HepG2 (cell line): ENCODE results near the gene DCLK1. TPM values are rescaled to one million over a fixed set of nuclear protein-coding genes. Genes with fewer than 3 reads are reported as not detected.

Source experiments
- ATAC-seq: fragments of 200-7000 bp; cut with Tn5 transposase; 3 replicates; pipeline ENCODE4 v1.9.1; 2020; ENCODE audit warnings: mild to moderate bottlenecking, moderate library complexity
- BruUV-seq: library from RNA; stranded (reverse); fragments of 400-500 nt; replicated peaks from 2 replicates; lab custom pipeline; 2021; lab: Mats Ljungman, UMichigan
- CTCF ChIA-PET: fragments of 300-600 bp; formaldehyde crosslinking; extraction: SDS; loops from one replicate; lab custom pipeline; 2021; ENCODE audit warnings: low total read pairs, inconsistent platforms, low intra/inter-chr PET ratio; lab: Yijun Ruan, JAX
- POLR2A ChIA-PET: fragments of 350-600 bp; sonication (Branson Sonifier 250); formaldehyde crosslinking; loops from one replicate; lab custom pipeline; 2020; ENCODE audit warnings: antibody characterized with exemption, inconsistent platforms; lab: Yijun Ruan, JAX
- DNase-seq: peaks from one replicate; pipeline ENCODE4 v3.0.0-alpha.2; 2015; ENCODE audit warnings: low spot score
- FAIRE-seq: peaks from 3 replicates; lab custom pipeline; 2011; peaks lifted over from hg19 to GRCh38; lab: Jason Lieb, UNC
- H2AFZ ChIP-seq: one replicate; pipeline ENCODE4 v1.6.1; 2011; ENCODE audit warnings: low read length, inconsistent platforms
- H3K27ac ChIP-seq: fragments of 300-600 bp; 3 replicates; pipeline ENCODE4 v1.8.0; 2011; ENCODE audit warnings: mixed run types, mild to moderate bottlenecking, mixed read lengths, low read length, inconsistent platforms; ENCODE audit not compliant: insufficient read depth; ENCODE audit errors: extremely low read length
- H3K27me3 ChIP-seq, 2 experiments: fragments of 200-600 bp in 1 of 2; 2 replicates in 1 of 2; 3 replicates in 1 of 2; pipeline versions ENCODE4 v1.6.0 to v1.8.0; 2011; ENCODE audit warnings: low read length in 2 of 2, mild to moderate bottlenecking in 2 of 2, moderate library complexity in 2 of 2, inconsistent platforms in 1 of 2; ENCODE audit not compliant: insufficient read depth in 2 of 2, control insufficient read depth in 1 of 2
- H3K36me3 ChIP-seq, 2 experiments: fragments of 200-600 bp in 1 of 2; replicated peaks in 1 of 2; 2 replicates in 1 of 2; 3 replicates in 1 of 2; pipeline versions ENCODE4 v1.5.1 to v1.8.0; 2011; ENCODE audit warnings: low read length in 2 of 2, inconsistent platforms in 1 of 2; ENCODE audit not compliant: insufficient read depth in 2 of 2, control insufficient read depth in 1 of 2
- H3K4me1 ChIP-seq: 2 replicates; pipeline ENCODE4 v1.5.1; 2012; ENCODE audit warnings: low read length, inconsistent platforms; ENCODE audit not compliant: insufficient read depth
- H3K4me2 ChIP-seq: 2 replicates; pipeline ENCODE4 v1.6.0; 2011; ENCODE audit warnings: low read depth, low read length, inconsistent platforms
- H3K4me3 ChIP-seq, 3 experiments: fragments of 200-600 bp in 1 of 3; sonication (generic), shearing (Covaris generic) in 1 of 3; replicated peaks in 1 of 3; 2 replicates each; pipeline ENCODE4 v1.5.1; 2011 to 2016; ENCODE audit warnings: low read length in 3 of 3, inconsistent platforms in 2 of 3, low read depth in 2 of 3, mild to moderate bottlenecking in 2 of 3, control low read depth in 1 of 3, mixed read lengths in 1 of 3; ENCODE audit not compliant: insufficient read depth in 1 of 3
- H3K79me2 ChIP-seq: one replicate; pipeline ENCODE4 v1.6.1; 2011; ENCODE audit warnings: low read length, inconsistent platforms; ENCODE audit not compliant: insufficient read depth
- H3K9ac ChIP-seq: 2 replicates; pipeline ENCODE4 v1.6.0; 2011; ENCODE audit warnings: mild to moderate bottlenecking, low read depth, low read length, inconsistent platforms; ENCODE audit not compliant: insufficient read depth
- H3K9me3 ChIP-seq: 2 replicates; pipeline ENCODE4 v1.5.1; 2012; ENCODE audit warnings: mild to moderate bottlenecking, low read length
- H4K20me1 ChIP-seq: 2 replicates; pipeline ENCODE4 v1.6.0; 2011; ENCODE audit warnings: inconsistent platforms, mild to moderate bottlenecking, low read length, moderate library complexity; ENCODE audit not compliant: insufficient read depth
- CSRNP1 ChIP-seq: sonication (generic); formaldehyde crosslinking; IDR thresholded peaks from 2 replicates; pipeline ENCODE4 v1.8.1; 2023; ENCODE audit warnings: mild to moderate bottlenecking, missing genetic modification reagents
- DPF2 ChIP-seq: sonication (generic); formaldehyde crosslinking; IDR thresholded peaks from 2 replicates; pipeline ENCODE4 v1.4.0; 2020; ENCODE audit warnings: mild to moderate bottlenecking, low read depth, missing genetic modification reagents, borderline replicate concordance
- E2F2 ChIP-seq: sonication (generic); formaldehyde crosslinking; IDR thresholded peaks from 2 replicates; pipeline ENCODE4 v1.4.0; 2020; ENCODE audit warnings: missing genetic modification reagents, borderline replicate concordance
- HNRNPL ChIP-seq: fragments of 200-400 bp; formaldehyde crosslinking; IDR thresholded peaks from 2 replicates; pipeline ENCODE4 v1.6.1; 2017; ENCODE audit warnings: mild to moderate bottlenecking, low read depth, low read length
- KDM3A ChIP-seq: IDR thresholded peaks from 2 replicates; pipeline ENCODE4 v1.6.1; 2018; ENCODE audit warnings: low read depth, missing compliant biosample characterization
- POLR2AphosphoS5 ChIP-seq: IDR thresholded peaks from 2 replicates; pipeline ENCODE4 v1.6.1; 2012; ENCODE audit warnings: low read depth, low read length
- REPIN1 ChIP-seq: sonication (generic); formaldehyde crosslinking; IDR thresholded peaks from 2 replicates; pipeline ENCODE4 v1.8.0; 2022; ENCODE audit warnings: missing genetic modification reagents, low read depth, mild to moderate bottlenecking, borderline replicate concordance
- TBL1XR1 ChIP-seq: fragments of 150-350 bp; IDR thresholded peaks from 2 replicates; pipeline ENCODE4 v1.6.1; 2014; ENCODE audit warnings: borderline replicate concordance, low read length; ENCODE audit not compliant: partially characterized antibody
- TEAD3 ChIP-seq: optimal IDR thresholded peaks from 2 replicates; pipeline ENCODE3; 2016; ENCODE audit warnings: borderline replicate concordance
- ZBTB37 ChIP-seq: sonication (generic); formaldehyde crosslinking; IDR thresholded peaks from 2 replicates; pipeline ENCODE4 v1.4.0; 2020; ENCODE audit warnings: mild to moderate bottlenecking, missing genetic modification reagents
- ZNF3 ChIP-seq: IDR thresholded peaks from 2 replicates; pipeline ENCODE4 v1.7.0; 2017; ENCODE audit warnings: inconsistent platforms
- ZNF460 ChIP-seq: sonication (generic); formaldehyde crosslinking; IDR thresholded peaks from 2 replicates; pipeline ENCODE4 v1.5.1; 2020; ENCODE audit warnings: missing genetic modification reagents, mild to moderate bottlenecking, borderline replicate concordance
- WGBS: methylation state at CpG from one replicate; pipeline ENCODE4 v1.1.6; 2017; ENCODE audit warnings: low lambda C conversion rate; 5-methylcytosine and 5-hydroxymethylcytosine counted together
- in situ Hi-C: cut with HindIII; loops from 2 replicates; pipeline ENCODE4 v1.10.0; 2017; ENCODE audit warnings: low pct_unique_long_range_greater_than_20kb; ENCODE audit not compliant: extremely low pct_ligation_motif_present
- intact Hi-C: fragments of 100-400 bp; cut with micrococcal nuclease; formaldehyde crosslinking; loops from one replicate; pipeline ENCODE4 v1.10.0; 2022; ENCODE audit not compliant: unreplicated experiment
- polyA plus RNA-seq, 8 experiments: library from polyadenylated mRNA; depleted of rRNA in 3 of 8; stranded (reverse) in 7 of 8; unstranded in 1 of 8; fragments of >200 nt; fragmentation: Illumina TruSeq in 4 of 8; extraction: Trizol in 4 of 8; gene quantifications; 2 replicates each; pipeline versions ENCODE4 v1.2.1 to v1.2.3, GENCODE V29; 2011 to 2016; ENCODE audit warnings: low read depth in 4 of 8, missing spikeins in 1 of 8, mixed read lengths in 1 of 8; ENCODE audit not compliant: insufficient read depth in 1 of 8
- total RNA-seq, 5 experiments: library from RNA; depleted of rRNA; stranded (reverse); fragments of >200 nt; fragmentation: Illumina TruSeq; extraction: Trizol; gene quantifications; 2 replicates each; pipeline ENCODE4 v1.2.3, GENCODE V29; 2016; ENCODE audit warnings: low read depth in 1 of 5
- TF ChIP-seq, protein P1 (sequence below): IDR thresholded peaks from 2 replicates; pipeline ENCODE4 v1.6.1; 2018; ENCODE audit warnings: missing genetic modification reagents, mild to moderate bottlenecking, missing compliant biosample characterization
- TF ChIP-seq, protein P2 (sequence below): sonication (generic); formaldehyde crosslinking; IDR thresholded peaks from 2 replicates; pipeline ENCODE4 v1.5.0; 2020; ENCODE audit warnings: missing genetic modification reagents
- TF ChIP-seq, protein P3 (sequence below): sonication (generic); formaldehyde crosslinking; conservative IDR thresholded peaks from 2 replicates; pipeline ENCODE4 v1.4.0; 2020; ENCODE audit warnings: mild to moderate bottlenecking, missing genetic modification reagents, moderate library complexity

DCLK1 gene
- total and polyA plus RNA-seq, 2 of the 13 experiments (the other 11 are each of a cell fraction or from before 2014, with no cell fraction given), result not detected

DNA sequence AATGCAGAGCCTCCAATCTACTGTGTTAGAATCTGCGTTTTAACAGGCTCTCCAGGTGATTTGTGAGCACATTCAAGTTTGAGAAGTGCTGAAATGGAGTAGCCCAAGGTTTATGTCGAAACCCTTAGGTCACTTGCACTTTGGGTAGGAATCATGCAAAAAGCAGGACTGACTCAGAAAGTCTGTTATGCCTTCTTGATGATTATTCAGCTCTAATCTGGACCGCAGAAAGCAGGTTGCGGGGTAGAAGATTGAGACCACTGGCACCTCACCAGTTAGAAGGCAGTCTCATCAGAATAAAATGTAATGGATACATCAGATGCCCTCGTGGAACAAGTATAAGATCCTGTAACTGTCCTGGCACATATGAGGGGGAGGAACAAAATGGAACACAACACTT is 326.3 kb downstream of the DCLK1 start:
- POLR2A ChIA-PET, result no interaction called here
- Histone ChIP-seq H3K9ac (no peak overlapping the region), H2AFZ (no peak overlapping the region), H4K20me1 (no peaks in the 10 kb centered on the region), H3K27ac (no peak overlapping the region), H3K4me1 (no peaks in the 10 kb centered on the region), H3K36me3 (no peaks in the 10 kb centered on the region), H3K4me3 (no peak overlapping the region), H3K79me2 (no peaks in the 10 kb centered on the region), H3K9me3 (no peaks in the 10 kb centered on the region), H3K27me3 (no peaks in the 10 kb centered on the region; a peak in 1 of 5 replicates), H3K4me2 (no peak overlapping the region)
- CTCF ChIA-PET, result no interaction called here
- no peak for ATAC-seq
- in situ Hi-C loops (no loop called here), intact Hi-C loops (no loop called here)
- FAIRE-seq, result no peak
- BruUV-seq, result no TSS peak
- 42% methylated on average over 5 of the region's 5 CpGs for WGBS
- DNase-seq, result no peak
- TF ChIP-seq KDM3A (CRISPR knock-in tag), result no peak
- TF ChIP-seq HNRNPL, result no peak
- no peak for TF ChIP-seq TBL1XR1
- TF ChIP-seq, protein P1, sequence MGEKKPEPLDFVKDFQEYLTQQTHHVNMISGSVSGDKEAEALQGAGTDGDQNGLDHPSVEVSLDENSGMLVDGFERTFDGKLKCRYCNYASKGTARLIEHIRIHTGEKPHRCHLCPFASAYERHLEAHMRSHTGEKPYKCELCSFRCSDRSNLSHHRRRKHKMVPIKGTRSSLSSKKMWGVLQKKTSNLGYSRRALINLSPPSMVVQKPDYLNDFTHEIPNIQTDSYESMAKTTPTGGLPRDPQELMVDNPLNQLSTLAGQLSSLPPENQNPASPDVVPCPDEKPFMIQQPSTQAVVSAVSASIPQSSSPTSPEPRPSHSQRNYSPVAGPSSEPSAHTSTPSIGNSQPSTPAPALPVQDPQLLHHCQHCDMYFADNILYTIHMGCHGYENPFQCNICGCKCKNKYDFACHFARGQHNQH, result no peak
- TF ChIP-seq REPIN1, result no peak
- TF ChIP-seq DPF2, result no peak
- no peak for TF ChIP-seq CSRNP1
- TF ChIP-seq E2F2 (CRISPR knock-in tag), result no peak
- TF ChIP-seq TEAD3 (CRISPR knock-in tag), result no peak
- TF ChIP-seq ZNF460, result no peak
- TF ChIP-seq ZBTB37 (CRISPR knock-in tag), result no peak
- TF ChIP-seq, protein P2, sequence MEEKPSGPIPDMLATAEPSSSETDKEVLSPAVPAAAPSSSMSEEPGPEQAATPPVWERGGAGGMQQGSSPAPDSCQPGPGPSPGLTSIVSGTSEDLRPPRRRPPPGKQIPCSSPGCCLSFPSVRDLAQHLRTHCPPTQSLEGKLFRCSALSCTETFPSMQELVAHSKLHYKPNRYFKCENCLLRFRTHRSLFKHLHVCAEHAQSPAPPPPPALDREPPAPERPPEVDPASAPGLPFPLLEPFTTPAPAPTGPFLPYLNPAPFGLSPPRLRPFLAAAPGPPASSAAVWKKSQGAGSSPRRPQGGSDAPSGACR (CRISPR knock-in tag), result no peak
- TF ChIP-seq POLR2AphosphoS5, result no peak
- TF ChIP-seq, protein P3, sequence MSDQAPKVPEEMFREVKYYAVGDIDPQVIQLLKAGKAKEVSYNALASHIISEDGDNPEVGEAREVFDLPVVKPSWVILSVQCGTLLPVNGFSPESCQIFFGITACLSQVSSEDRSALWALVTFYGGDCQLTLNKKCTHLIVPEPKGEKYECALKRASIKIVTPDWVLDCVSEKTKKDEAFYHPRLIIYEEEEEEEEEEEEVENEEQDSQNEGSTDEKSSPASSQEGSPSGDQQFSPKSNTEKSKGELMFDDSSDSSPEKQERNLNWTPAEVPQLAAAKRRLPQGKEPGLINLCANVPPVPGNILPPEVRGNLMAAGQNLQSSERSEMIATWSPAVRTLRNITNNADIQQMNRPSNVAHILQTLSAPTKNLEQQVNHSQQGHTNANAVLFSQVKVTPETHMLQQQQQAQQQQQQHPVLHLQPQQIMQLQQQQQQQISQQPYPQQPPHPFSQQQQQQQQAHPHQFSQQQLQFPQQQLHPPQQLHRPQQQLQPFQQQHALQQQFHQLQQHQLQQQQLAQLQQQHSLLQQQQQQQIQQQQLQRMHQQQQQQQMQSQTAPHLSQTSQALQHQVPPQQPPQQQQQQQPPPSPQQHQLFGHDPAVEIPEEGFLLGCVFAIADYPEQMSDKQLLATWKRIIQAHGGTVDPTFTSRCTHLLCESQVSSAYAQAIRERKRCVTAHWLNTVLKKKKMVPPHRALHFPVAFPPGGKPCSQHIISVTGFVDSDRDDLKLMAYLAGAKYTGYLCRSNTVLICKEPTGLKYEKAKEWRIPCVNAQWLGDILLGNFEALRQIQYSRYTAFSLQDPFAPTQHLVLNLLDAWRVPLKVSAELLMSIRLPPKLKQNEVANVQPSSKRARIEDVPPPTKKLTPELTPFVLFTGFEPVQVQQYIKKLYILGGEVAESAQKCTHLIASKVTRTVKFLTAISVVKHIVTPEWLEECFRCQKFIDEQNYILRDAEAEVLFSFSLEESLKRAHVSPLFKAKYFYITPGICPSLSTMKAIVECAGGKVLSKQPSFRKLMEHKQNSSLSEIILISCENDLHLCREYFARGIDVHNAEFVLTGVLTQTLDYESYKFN (CRISPR knock-in tag), result no peak
- TF ChIP-seq ZNF3, result no peak
